Measurements from ENCODE around the gene PDAP1.
A peak's percentile ranks its signal among the peaks of the same experiment; 100 is the strongest.
"Not testable (repeated sequence)": the region's sequence is repeated elsewhere in the genome, so short reads cannot be mapped to it uniquely, and the experiment has no call there.

Gene PDAP1

GRCh38 chr7:99424932-99425730, 16.7 kb upstream of the PDAP1 start:
- DNase-seq (ENCODE audit: low read depth in 2 of 2) = no peak

- no peak for DNase-seq (ENCODE audit: low read depth in 2 of 2)
Observed at GRCh38 chr7:99422625-99423024, 14.2 kb upstream of the PDAP1 start.

GRCh38 chr7:99422186-99422585, 13.8 kb upstream of the PDAP1 start:
- no peak for DNase-seq (ENCODE audit: low read depth in 2 of 2)

- no peak for DNase-seq (ENCODE audit: low read depth in 2 of 2)
Observed at GRCh38 chr7:99420986-99421385, 12.6 kb upstream of the PDAP1 start.

GRCh38 chr7:99420213-99420612, 11.8 kb upstream of the PDAP1 start:
- DNase-seq (ENCODE audit: low read depth in 2 of 2) = no peak

GRCh38 chr7:99419323-99420021, 11.1 kb upstream of the PDAP1 start:
- DNase-seq (ENCODE audit: low read depth in 2 of 2) = no peak

- DNase-seq (ENCODE audit: low read depth in 2 of 2) = no peak
Observed at GRCh38 chr7:99418260-99418659, 9.9 kb upstream of the PDAP1 start.

- DNase-seq (ENCODE audit: low read depth in 2 of 2) = not testable (repeated sequence)
Observed at GRCh38 chr7:99415513-99416127, 7.2 kb upstream of the PDAP1 start.

- DNase-seq (ENCODE audit: low read depth in 2 of 2) = no peak
Observed at GRCh38 chr7:99410635-99411034, 2.2 kb upstream of the PDAP1 start.

GRCh38 chr7:99409806-99410205, 1.4 kb upstream of the PDAP1 start:
- no peak for DNase-seq (ENCODE audit: low read depth in 2 of 2)

GRCh38 chr7:99409192-99409572, 785 bp upstream of the PDAP1 start:
- DNase-seq (ENCODE audit: low read depth in 2 of 2) = no peak

GRCh38 chr7:99407872-99408378, 472 bp downstream of the PDAP1 start:
- DNase-seq (ENCODE audit: low read depth in 2 of 2) = peak in 1 of 2 donors; percentile 6

- no peak for DNase-seq (ENCODE audit: low read depth in 2 of 2)
Observed at GRCh38 chr7:99406557-99406956, 1.8 kb downstream of the PDAP1 start.

GRCh38 chr7:99404977-99405320, 3.4 kb downstream of the PDAP1 start:
- DNase-seq (ENCODE audit: low read depth in 2 of 2) = no peak

GRCh38 chr7:99404235-99404976, 4.0 kb downstream of the PDAP1 start:
- DNase-seq (ENCODE audit: low read depth in 2 of 2) = no peak

- DNase-seq (ENCODE audit: low read depth in 2 of 2) = no peak
Observed at GRCh38 chr7:99403764-99404163, 4.6 kb downstream of the PDAP1 start.

GRCh38 chr7:99402854-99403253, 5.5 kb downstream of the PDAP1 start:
- no peak for DNase-seq (ENCODE audit: low read depth in 2 of 2)

GRCh38 chr7:99399597-99399996, 8.8 kb downstream of the PDAP1 start:
- DNase-seq (ENCODE audit: low read depth in 2 of 2) = no peak

GRCh38 chr7:99398891-99399445, 9.4 kb downstream of the PDAP1 start:
- no peak for DNase-seq (ENCODE audit: low read depth in 2 of 2)

GRCh38 chr7:99397297-99397983, 11.0 kb downstream of the PDAP1 start:
- DNase-seq (ENCODE audit: low read depth in 2 of 2) = no peak

All from stimulated activated CD8-positive, alpha-beta memory T cell treated with anti-CD3 and anti-CD28 coated beads, Interleukin-7, amount 100 ng/mL, for 1 hour (primary cell).